ENCODE measurements around the gene ALOX5. TPM values are rescaled to one million over a fixed set of nuclear protein-coding genes. Genes with fewer than 3 reads are reported as not detected.

ALOX5 gene
- total and polyA plus RNA-seq, 4 donors = 2.9 to 16.9 (median 8.4) TPM

DNA sequence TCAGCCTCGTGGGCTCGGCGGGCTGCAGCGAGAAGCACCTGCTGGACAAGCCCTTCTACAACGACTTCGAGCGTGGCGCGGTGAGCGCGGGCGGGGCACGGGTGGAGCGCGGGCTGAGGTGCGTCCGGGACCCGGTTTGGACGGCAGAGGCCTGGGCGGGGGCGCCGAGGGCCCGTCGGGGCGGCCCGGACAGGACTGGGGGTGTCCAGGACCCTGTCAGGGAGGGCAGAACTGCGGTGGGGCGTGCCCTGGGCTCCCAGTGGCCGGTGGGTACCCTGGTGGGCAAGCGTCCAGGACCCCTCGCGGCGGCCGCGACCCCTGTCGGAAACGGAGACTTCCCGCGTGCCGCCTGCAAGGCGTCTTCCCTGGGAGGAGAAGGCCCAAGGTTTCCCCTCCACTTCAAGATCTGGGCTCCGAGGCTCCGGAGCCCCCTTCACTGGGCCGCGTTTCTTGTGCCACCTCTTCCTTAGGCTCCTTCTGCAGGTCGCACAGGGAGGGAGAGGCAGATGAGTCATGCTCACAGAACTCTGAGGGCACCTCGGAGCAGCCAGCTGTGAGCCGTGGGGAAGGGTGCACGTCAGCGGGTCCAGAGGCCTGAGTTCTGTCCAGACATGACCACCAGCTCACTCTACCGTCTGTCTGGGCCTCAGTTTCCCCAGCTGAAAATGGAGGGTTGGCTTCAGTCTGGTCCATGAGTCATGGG, 485 bp downstream of the ALOX5 start:
- Histone ChIP-seq H3K27ac (ENCODE audit: low read depth in 1 of 2, low read length in 2 of 2) (peak overlapping the region; percentile 31 to 46), H3K4me3 (ENCODE audit: low read depth in 1 of 3, low read length in 3 of 3) (peak overlapping the region; percentile 40 to 54 (median 52)), H3K9me3 (ENCODE audit: control insufficient read depth in 4 of 4, low read length in 3 of 4) (no peaks in the 10 kb centered on the region), H3K36me3 (ENCODE audit: control insufficient read depth in 4 of 4, insufficient read depth in 3 of 4, low read depth in 1 of 4, low read length in 3 of 4) (no peaks in the 10 kb centered on the region), H3K4me1 (ENCODE audit: control insufficient read depth in 4 of 4, insufficient read depth in 4 of 4, low read length in 3 of 4) (peaks cover 8 to 19% (median 16%) of the 10 kb centered on the region in 4 donors), H3K27me3 (ENCODE audit: control insufficient read depth in 4 of 4, insufficient read depth in 4 of 4, low read length in 3 of 4) (peaks cover 0 to 5% (median 2%) of the 10 kb centered on the region in 4 donors), H3K9ac (ENCODE audit: low read depth in 1 of 2, low read length in 2 of 2) (no peak overlapping the region)
- peak; percentile 31 for DNase-seq (ENCODE audit: low spot score)
- TF ChIP-seq TAF1 (conservative IDR thresholded peaks at IDR 0.05) (no peak), RAD21 (IDR thresholded peaks at IDR 0.05) (no peak)
- WGBS = 14% methylated on average over 51 of the region's 51 CpGs

DNA sequence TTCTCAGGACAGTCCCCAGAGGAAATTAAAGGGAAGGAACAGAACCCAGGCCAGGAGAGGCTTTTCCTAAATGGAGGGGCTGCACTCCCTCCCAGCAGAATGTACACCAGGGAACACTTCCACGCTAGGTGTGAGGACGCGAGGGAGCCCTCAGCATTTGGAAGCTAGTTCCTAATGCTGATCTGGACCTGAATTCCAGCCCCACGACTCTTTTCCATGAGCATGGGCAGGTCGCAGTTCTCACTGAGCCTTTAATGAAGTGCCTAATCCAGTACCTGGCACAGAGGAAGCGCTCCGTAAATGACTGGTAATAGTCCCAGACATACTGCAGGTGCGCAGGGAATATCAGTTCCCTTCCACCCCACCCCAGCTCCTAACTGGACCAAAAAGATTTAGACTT, 1.1 kb downstream of the ALOX5 start:
- TF ChIP-seq GABPA (IDR thresholded peaks at IDR 0.05 in 1 of 2, conservative IDR thresholded peaks at IDR 0.05 in 1 of 2) (no peak), FOXA1 (IDR thresholded peaks at IDR 0.05) (no peak)
- Histone ChIP-seq H3K36me3 (ENCODE audit: control insufficient read depth in 4 of 4, insufficient read depth in 3 of 4, low read depth in 1 of 4, low read length in 3 of 4) (no peaks in the 10 kb centered on the region), H3K4me3 (ENCODE audit: low read depth in 1 of 3, low read length in 3 of 3) (no peak overlapping the region), H3K9me3 (ENCODE audit: control insufficient read depth in 4 of 4, low read length in 3 of 4) (no peaks in the 10 kb centered on the region), H3K9ac (ENCODE audit: low read depth in 1 of 2, low read length in 2 of 2) (no peak overlapping the region), H3K27ac (ENCODE audit: low read depth in 1 of 2, low read length in 2 of 2) (no peak overlapping the region), H3K27me3 (ENCODE audit: control insufficient read depth in 4 of 4, insufficient read depth in 4 of 4, low read length in 3 of 4) (peaks cover 0 to 5% (median 2%) of the 10 kb centered on the region in 4 donors), H3K4me1 (ENCODE audit: control insufficient read depth in 4 of 4, insufficient read depth in 4 of 4, low read length in 3 of 4) (peaks cover 8 to 19% (median 16%) of the 10 kb centered on the region in 4 donors)
- no peak for DNase-seq (ENCODE audit: low spot score)
- 82% methylated on average over 8 of the region's 8 CpGs for WGBS

GRCh38 chr10:45375716-45376231, 1.8 kb downstream of the ALOX5 start:
- Histone ChIP-seq H3K36me3 (ENCODE audit: control insufficient read depth in 4 of 4, insufficient read depth in 3 of 4, low read depth in 1 of 4, low read length in 3 of 4) (no peaks in the 10 kb centered on the region), H3K9ac (ENCODE audit: low read depth in 1 of 2, low read length in 2 of 2) (no peak overlapping the region), H3K27me3 (ENCODE audit: control insufficient read depth in 4 of 4, insufficient read depth in 4 of 4, low read length in 3 of 4) (peaks cover 0 to 5% (median 2%) of the 10 kb centered on the region in 4 donors), H3K9me3 (ENCODE audit: control insufficient read depth in 4 of 4, low read length in 3 of 4) (no peaks in the 10 kb centered on the region), H3K4me1 (ENCODE audit: control insufficient read depth in 4 of 4, insufficient read depth in 4 of 4, low read length in 3 of 4) (peaks cover 8 to 19% (median 16%) of the 10 kb centered on the region in 4 donors), H3K27ac (ENCODE audit: low read depth in 1 of 2, low read length in 2 of 2) (peak overlapping the region in 1 of 2 donors; percentile 50), H3K4me3 (ENCODE audit: low read depth in 1 of 3, low read length in 3 of 3) (no peak overlapping the region)
- peak; percentile 32 for DNase-seq (ENCODE audit: low spot score)
- 79% methylated on average over 12 of the region's 12 CpGs for WGBS
- TF ChIP-seq YY1 (IDR thresholded peaks at IDR 0.05) (no peak), ATF3 (IDR thresholded peaks at IDR 0.05) (no peak), FOXA1 (IDR thresholded peaks at IDR 0.05) (no peak), FOXA2 (IDR thresholded peaks at IDR 0.05) (no peak), MAX (IDR thresholded peaks at IDR 0.05) (no peak), SP1 (IDR thresholded peaks at IDR 0.05) (no peak), JUND (IDR thresholded peaks at IDR 0.05) (no peak), GABPA (IDR thresholded peaks at IDR 0.05 in 1 of 2, conservative IDR thresholded peaks at IDR 0.05 in 1 of 2) (no peak), HNF4G (IDR thresholded peaks at IDR 0.05) (no peak), NR2F2 (IDR thresholded peaks at IDR 0.05) (no peak), EGR1 (IDR thresholded peaks at IDR 0.05; ENCODE audit: low read depth in 2 of 2) (no peak), RAD21 (IDR thresholded peaks at IDR 0.05) (no peak), RXRA (IDR thresholded peaks at IDR 0.05) (no peak), HNF4A (conservative IDR thresholded peaks at IDR 0.05) (no peak)
- TF ChIP-seq, protein P1, sequence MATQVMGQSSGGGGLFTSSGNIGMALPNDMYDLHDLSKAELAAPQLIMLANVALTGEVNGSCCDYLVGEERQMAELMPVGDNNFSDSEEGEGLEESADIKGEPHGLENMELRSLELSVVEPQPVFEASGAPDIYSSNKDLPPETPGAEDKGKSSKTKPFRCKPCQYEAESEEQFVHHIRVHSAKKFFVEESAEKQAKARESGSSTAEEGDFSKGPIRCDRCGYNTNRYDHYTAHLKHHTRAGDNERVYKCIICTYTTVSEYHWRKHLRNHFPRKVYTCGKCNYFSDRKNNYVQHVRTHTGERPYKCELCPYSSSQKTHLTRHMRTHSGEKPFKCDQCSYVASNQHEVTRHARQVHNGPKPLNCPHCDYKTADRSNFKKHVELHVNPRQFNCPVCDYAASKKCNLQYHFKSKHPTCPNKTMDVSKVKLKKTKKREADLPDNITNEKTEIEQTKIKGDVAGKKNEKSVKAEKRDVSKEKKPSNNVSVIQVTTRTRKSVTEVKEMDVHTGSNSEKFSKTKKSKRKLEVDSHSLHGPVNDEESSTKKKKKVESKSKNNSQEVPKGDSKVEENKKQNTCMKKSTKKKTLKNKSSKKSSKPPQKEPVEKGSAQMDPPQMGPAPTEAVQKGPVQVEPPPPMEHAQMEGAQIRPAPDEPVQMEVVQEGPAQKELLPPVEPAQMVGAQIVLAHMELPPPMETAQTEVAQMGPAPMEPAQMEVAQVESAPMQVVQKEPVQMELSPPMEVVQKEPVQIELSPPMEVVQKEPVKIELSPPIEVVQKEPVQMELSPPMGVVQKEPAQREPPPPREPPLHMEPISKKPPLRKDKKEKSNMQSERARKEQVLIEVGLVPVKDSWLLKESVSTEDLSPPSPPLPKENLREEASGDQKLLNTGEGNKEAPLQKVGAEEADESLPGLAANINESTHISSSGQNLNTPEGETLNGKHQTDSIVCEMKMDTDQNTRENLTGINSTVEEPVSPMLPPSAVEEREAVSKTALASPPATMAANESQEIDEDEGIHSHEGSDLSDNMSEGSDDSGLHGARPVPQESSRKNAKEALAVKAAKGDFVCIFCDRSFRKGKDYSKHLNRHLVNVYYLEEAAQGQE (IDR thresholded peaks at IDR 0.05) = no peak
- TF ChIP-seq, protein P2, sequence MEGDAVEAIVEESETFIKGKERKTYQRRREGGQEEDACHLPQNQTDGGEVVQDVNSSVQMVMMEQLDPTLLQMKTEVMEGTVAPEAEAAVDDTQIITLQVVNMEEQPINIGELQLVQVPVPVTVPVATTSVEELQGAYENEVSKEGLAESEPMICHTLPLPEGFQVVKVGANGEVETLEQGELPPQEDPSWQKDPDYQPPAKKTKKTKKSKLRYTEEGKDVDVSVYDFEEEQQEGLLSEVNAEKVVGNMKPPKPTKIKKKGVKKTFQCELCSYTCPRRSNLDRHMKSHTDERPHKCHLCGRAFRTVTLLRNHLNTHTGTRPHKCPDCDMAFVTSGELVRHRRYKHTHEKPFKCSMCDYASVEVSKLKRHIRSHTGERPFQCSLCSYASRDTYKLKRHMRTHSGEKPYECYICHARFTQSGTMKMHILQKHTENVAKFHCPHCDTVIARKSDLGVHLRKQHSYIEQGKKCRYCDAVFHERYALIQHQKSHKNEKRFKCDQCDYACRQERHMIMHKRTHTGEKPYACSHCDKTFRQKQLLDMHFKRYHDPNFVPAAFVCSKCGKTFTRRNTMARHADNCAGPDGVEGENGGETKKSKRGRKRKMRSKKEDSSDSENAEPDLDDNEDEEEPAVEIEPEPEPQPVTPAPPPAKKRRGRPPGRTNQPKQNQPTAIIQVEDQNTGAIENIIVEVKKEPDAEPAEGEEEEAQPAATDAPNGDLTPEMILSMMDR (IDR thresholded peaks at IDR 0.05; ENCODE audit: low read depth, low read length, missing input control) = no peak
